GM13976 (cell line): Measurements from ENCODE around the gene PRR13.

Experiments used
- DNase-seq: peaks from one replicate; pipeline ENCODE4 v3.0.0; 2012; ENCODE audit warnings: low spot score
- CTCF ChIP-seq: IDR thresholded peaks from 2 replicates; pipeline ENCODE4 v1.5.1; 2012; ENCODE audit warnings: borderline replicate concordance, mild to moderate bottlenecking; ENCODE audit not compliant: insufficient read depth; ENCODE audit errors: extremely low read depth, missing control alignments, control extremely low read depth
- in situ Hi-C: fragments of 300-500 bp; cut with MboI; formaldehyde crosslinking; loops from one replicate; pipeline ENCODE4 v1.12.0; 2022; ENCODE audit warnings: low sequenced_read_pairs, mixed read lengths, inconsistent platforms; ENCODE audit not compliant: unreplicated experiment

The PRR13 gene

GRCh38 chr12:53484686-53485575 is 43.4 kb downstream of the PRR13 start:
- no peak for TF ChIP-seq CTCF
- DNase-seq, result no peak
- in situ Hi-C loops, result no loop called here

GRCh38 chr12:53485955-53486735 is 44.6 kb downstream of the PRR13 start:
- no peak for TF ChIP-seq CTCF
- DNase-seq, result no peak
- in situ Hi-C loops, result no loop called here

- no peak for TF ChIP-seq CTCF
- DNase-seq, result no peak
- in situ Hi-C loops, result no loop called here
These were observed 45.4 kb downstream of the PRR13 start for GRCh38 chr12:53486736-53487487.

GRCh38 chr12:53489242-53489864 is 47.8 kb downstream of the PRR13 start:
- in situ Hi-C loops, result no loop called here
- no peak for TF ChIP-seq CTCF
- no peak for DNase-seq

GRCh38 chr12:53492188-53492587 is 50.7 kb downstream of the PRR13 start:
- in situ Hi-C loops, result no loop called here
- DNase-seq, result no peak

More at GRCh38 chr12:53492188-53492587, 50.7 kb downstream of the PRR13 start:
- no peak for TF ChIP-seq CTCF
